Head of caudate nucleus (tissue), 42 donors: ENCODE measurements around the gene C1orf116.
A peak's percentile ranks its signal among the peaks of the same experiment; 100 is the strongest.

Source experiments
- DNase-seq, 42 donors: peaks; one replicate each; pipeline versions ENCODE4 v3.0.0 to v3.0.0-alpha.2; 2020 to 2021; ENCODE audit warnings: mixed read lengths in 7 of 42
- intact Hi-C: fragments of 100-400 bp; cut with DNase I; formaldehyde crosslinking; loops from one replicate; pipeline ENCODE4 v1.15.0; 2022

Gene C1orf116

DNA sequence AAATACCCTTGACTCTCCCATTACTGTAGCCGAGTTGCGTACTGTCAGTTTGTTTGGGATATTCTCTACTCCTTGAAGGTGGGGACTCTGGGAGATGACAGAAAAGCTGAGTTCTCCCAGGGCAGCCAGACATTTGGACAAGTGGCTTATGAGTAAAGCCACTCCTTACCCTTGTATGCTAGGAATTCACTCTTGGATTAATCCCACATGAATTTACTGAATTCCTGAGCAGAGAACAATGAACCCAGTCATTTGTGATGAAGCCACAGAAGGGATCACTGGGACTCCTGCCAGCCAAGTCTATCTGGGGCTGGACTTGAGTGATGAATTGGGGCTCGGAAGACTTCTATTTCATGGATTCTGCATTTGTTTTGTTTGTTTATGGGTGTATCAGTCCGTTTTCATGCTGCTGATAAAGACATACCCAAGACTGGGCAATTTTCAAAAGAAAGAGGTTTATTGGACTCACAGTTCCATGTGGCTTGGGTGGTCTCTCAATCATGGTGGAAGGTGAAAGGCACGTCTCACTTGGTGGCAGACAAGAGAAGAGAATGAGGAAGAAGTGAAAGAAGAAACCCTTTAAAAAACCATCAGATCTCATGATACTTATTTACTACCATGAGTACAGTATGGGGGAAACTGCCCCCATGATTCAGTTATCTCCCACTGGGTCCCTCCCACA, 25.1 kb downstream of the C1orf116 start:
- intact Hi-C loops, result no loop called here

DNA sequence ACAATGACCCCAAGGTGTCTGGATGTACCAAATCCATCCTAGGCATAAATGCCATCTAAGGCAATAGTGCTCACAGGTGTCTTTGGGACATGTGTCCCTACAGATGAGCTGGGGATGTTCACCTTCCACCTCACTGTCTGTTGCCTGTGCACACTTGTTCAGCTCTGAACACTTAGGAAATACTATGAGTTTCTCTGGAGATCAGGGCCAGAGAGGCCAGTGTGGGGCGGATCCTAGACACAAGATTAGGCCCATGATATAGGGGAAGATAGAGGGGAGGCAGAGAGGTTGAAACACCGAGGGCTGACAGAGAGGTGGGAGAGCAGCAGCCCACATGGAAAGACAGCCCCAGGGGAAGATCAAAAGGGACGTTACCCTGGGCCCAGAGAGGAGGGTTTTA, 25.6 kb downstream of the C1orf116 start:
- peak in 1 of 42 donors; percentile 26 for DNase-seq
- intact Hi-C loops, result no loop called here

More for the DNA sequence above, 25.1 kb downstream of the C1orf116 start:
- peak in 4 of 42 donors; percentile 10 to 21 (median 15) for DNase-seq

DNA sequence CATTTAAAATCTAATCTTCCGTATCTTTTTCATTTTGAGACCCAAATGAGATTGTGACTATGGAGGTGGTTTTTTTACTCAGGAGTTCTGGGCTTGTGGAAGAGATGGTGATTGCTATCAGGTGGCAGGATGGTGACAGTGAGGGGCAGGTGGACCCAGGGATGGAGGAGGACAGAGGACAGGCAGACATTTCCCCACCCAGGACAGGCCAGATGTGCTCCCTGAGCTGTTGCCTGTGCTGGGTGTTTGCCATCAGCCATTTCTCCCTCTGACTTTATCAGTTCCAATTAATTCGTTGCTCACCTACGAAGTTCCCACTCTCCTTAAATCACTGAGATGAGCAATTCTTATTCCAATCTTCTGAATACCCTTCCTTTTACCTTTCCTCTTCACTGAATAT, 26.5 kb downstream of the C1orf116 start:
- intact Hi-C loops, result no loop called here
- peak in 1 of 42 donors; percentile 34 for DNase-seq

DNA sequence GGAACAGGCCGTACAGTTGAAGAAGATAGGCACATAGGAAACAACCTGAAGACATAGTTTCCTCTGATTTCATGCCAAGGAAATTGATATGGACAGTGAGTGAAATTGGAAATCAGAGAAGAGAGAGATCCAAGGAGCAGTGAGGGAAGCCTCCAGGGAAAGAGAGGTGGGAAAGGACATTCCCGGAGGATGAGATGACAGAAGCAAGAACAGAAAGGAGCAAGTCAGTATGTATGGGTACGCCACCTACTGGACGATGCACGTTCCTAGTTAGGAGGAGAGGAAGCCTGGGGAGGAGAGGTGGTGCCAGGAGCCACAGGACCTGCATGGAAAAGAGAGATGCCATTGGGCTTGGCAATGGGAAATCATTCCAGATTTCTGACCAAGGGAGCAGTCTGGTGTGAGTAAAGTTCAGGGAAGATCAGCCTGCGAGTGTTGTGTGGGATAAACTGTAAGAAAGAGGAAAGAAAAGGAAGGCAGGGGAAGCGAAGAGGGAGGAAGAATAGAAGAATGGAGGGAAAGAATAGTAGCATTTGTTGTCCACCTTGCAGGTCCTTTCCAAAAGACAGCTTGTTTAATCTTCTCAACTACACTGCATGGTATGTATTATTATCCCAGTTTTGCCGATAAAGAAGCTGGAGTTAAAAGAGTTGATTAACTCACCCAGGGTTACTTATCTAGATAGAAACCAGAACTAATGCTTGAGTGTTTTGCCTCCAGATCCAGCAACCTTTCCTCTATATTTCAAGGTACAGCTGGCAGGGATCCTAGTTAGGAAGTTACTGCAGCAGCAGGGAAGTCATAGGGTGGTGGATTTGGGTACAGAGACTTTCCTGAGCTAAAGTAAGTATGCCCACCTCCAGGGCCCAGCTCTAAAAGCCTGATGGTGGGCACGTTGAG, 27.4 kb downstream of the C1orf116 start:
- peak in 35 of 42 donors; percentile 17 to 79 (median 48) for DNase-seq
- intact Hi-C loops, result no loop called here

DNA sequence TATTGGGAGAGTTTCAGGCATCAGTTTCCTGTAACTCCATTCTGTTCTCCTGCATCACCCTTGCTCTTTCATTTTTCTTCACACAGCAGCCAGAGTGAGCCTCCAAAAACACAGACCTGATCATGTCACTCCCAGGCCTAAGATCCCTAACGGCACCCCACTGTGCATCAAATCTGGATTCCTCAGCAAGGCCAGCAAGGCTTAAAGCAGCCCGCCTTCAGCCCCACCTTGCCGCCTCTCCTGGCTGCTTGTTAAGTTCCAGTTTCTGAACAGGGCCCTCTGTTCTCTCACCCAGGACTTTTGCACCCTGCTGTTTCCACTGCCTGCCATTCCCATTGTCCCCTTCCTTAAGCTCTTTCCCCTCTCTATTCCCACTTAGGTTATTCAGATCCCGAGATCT, 29.3 kb downstream of the C1orf116 start:
- intact Hi-C loops, result no loop called here

DNA sequence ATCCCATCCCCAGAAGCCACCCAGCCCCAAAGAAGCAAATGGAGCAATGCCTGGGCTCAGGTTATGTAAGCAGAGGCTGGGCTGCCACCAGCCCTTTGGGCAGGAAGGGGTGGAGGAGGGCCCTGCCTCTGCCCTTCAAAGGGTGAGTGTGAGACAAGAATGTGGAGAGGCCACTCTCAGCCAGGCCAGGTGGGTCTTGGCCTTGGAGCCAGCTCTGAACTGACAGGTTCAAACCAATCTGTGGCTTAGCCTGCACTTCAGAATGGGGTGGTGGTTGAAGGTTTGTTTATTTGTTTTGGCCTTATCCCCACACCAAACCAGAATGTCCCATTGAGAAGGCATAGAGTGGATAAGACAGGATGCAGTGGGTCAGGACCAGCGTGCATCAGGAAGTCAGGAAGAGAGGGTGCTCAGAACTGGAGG, 29.8 kb downstream of the C1orf116 start:
- intact Hi-C loops, result no loop called here
- DNase-seq, result no peak

More for the DNA sequence above, 29.3 kb downstream of the C1orf116 start:
- DNase-seq, result no peak

DNA sequence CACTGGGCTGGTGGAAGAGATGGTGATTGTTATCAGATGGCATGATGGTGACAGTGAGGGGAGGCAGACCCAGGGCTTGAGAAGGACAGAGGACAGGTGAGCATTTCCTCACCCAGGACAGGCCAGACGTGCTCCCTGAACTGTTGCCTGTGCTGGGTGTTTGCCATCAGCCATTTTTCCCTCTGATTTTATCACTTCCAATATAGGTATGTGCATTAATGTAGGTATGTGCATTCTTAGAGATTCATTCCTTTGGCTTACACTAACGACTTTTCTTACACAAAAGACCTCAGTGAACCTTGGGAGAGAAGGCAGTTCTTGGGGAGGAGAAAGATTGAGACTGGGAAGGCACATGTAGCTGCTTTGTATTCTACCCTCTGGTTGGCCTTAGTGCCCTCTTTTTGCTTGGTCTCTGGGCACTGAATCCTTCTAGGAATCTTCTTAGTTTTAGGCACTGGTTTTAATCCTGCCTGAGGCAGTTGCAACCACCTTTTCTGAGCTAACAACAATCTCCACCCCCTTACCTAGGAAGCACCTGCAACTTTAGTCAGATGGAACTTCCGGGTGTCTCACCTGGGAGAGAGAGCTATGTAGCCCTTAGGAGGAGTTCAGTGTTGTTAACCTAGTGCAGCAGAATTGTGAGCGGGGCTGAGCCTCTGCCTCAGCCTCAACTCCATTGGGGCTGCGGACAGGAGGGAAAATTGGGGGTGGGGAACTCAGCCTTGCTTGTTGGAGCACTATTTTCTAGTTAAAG, 30.9 kb downstream of the C1orf116 start:
- no peak for DNase-seq
- intact Hi-C loops, result no loop called here

DNA sequence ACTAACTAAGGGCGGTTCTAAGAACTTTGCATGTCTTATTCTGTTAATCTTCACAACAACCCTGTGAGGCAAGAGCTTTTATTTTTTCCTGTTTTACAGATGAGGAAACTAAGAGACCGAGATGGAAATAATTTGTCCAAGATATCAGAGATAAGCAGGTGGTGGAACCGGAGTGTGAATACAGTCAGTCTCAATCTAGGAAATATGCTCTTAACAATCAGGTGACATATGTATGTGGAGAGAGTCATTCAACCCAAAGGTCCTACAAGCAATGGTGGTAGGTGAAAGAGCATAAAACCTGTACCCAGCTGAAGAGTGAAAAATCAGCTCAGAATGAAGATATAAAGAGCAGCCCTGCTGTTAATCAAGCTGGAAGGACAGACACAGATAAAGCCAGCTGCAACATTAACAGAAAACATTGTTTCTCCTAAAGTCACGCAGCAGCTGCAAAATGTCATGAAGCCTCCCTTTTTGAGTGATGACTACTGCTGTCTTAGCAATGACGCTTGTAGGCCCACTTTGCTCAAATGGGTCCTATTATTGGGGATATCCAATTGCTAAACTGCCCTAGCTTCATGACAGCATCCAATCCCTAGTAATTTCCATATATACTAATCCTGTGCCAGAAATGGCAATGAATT, 31.8 kb downstream of the C1orf116 start:
- intact Hi-C loops, result no loop called here
- DNase-seq, result no peak

DNA sequence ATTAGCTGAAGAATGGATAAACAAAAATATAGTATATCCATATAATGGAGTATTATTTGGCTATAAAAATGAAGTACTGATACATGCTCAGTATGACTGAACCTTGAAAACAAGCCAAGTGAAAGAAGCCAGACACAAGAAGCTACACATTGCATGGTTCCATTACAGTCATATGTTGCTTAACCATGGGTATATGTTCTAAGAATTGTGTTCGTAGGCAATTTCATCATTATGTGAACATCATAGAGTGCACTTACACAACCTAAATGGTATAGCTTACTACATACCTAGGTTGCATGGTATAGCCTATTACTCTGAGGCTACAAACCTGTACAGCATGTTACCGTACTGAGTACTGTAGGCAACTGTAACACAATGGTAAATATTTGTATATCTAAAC, 33.7 kb downstream of the C1orf116 start:
- intact Hi-C loops, result no loop called here
- no peak for DNase-seq

DNA sequence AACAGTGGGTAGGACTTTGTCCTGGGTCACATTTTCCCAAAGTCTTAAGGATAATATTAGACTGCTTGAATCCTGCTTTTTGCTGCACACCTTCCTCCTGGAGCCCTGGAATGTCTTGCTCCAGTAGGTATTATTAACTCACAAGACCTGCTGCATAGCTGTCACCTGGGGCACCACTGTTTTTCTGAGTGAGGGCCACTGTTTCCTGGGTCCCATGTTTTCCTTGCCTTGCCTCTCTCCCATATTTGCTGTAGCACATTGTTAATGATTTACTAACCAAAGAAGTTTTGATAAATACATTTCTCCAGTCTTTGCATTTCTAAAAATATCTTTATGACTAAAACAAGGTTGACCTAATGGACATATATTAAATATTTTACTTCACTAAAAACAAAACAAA, 39.8 kb downstream of the C1orf116 start:
- no peak for DNase-seq
- intact Hi-C loops, result no loop called here

DNA sequence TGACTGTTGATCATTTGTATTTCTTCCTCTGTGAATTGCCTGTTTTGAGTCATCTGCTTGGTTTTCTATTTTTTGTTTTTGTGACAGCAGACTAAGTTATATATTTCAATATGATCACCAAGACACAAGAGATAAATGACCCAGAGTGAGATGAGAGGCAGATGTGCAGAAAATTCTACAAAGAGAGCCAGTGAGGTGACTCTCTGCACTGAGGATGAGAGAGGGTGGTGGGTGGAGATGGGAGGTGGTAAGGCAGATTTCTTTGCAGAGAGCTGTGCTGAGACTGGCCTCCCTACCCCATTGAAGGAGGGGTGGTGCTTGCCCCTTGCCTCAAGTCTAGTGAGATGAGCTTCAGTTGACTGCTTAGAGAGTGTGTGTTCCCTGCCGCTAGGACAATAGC, 44.7 kb downstream of the C1orf116 start:
- intact Hi-C loops, result no loop called here
- DNase-seq, result no peak

DNA sequence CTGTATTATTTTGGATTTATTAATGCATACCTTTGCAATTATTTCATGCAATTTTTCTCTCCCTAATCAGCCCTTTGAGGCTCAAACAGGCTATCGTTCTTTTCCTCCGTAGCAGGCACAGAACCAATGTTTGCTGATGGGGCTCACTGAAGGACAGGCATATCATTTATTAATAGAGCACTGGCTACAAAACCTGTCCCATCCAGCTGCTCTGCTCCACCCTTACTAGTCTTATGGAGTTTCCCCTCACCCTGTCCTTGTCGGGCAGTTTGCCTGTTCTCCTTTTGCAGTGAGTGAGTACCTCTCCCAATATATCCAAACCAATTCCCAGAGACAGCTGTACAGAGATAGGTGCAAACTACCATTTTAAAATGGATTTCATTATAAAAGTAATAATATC, 45.7 kb downstream of the C1orf116 start:
- intact Hi-C loops, result no loop called here

DNA sequence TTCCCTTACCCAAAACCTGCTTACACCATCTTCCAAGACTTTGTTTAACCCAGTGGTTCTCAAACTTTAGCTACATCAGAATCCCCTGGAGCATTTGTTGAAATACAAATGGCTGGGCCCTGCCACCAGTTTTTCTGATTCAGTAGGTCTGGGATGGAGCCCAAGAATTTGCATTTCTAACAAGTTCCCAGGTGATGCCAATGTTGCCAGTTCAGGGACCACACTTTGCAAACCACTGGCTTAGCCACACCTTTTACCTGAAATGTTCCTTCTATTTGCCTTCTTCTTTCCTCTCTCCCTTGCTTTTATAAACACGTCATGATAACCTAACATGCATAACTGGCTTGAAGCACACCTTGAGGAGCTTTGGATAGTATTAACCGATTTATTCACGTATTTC, 46.2 kb downstream of the C1orf116 start:
- intact Hi-C loops, result no loop called here
- DNase-seq, result no peak

More for the DNA sequence above, 45.7 kb downstream of the C1orf116 start:
- DNase-seq, result no peak

DNA sequence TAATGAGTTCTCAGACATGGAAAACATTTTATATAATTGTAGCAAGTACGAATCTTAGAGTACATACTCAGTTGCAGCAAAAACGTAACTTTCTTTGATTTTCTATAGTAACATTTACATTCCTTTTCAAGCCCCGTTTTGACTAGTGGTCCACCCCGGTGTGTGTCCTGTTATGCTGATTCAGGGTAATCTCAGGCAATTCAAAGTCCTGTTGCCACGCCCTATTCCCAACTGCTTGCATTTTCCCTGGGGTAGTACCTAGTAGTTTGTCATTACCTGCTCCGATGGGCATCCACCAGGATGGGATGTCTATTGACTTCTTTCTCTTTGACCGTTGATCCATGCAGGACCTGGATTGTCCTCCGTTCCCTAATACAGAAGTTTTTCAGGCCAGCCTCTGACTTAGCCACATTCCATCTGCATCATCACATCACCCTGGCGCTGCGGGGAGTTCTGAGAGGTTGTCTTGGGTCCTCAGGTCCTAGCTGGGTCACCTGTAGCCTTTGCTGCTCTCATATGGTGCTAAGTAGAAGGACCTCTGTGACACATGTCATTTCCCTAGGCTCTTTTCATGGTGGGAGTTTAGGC, 47.3 kb downstream of the C1orf116 start:
- intact Hi-C loops, result no loop called here
- DNase-seq, result no peak

DNA sequence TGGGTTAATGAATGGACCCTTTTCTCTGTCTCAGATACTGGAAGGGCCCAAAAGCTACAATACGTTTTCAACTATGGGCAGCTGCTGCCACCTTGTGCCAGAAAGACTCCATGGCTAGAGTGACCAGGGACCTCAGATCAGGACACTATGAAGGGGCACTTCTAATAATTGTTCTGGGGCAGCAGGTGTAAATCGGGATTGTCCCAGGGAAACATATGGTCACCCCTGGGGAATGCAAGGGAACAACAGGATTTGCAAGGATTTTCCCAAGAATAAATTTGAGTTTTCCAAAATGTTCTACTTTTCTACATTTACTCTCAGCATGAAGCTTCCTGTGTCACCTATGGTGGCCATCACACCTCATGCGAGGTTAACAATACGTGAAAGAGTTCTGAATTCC, 50.3 kb downstream of the C1orf116 start:
- peak in 41 of 42 donors; percentile 32 to 85 (median 66) for DNase-seq
- intact Hi-C loops, result no loop called here

DNA sequence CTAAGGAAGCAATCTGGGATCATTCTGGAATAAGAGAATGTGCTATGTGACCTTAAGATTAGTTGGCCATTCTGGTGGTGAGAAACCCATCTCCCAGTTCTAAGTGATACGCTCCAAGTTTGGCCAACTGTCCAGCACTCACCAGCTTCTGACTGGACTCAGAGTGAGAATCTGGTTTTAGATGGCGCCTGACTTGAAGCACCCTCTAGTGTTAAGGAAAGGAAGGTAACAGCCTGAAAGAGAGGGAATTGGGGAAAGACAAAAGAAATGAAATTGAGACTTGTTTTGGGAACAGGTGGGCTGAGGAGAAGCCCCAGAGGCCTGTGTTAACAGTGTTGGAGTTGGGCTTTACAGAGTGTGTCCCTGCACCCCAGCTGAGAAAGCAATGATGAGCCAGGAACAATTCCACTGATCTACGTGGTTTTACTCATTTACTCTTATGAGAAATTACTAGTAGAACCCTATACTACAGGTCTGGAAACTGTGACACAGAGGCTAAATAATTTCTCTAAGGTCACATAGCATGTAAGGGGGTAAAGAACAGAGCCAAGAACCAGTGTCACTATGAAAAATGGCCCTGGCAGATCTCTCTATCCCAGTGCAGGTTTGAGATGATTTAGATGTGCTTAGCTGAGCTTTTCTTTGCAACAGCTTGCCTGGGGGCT, 53.0 kb downstream of the C1orf116 start:
- intact Hi-C loops, result no loop called here

DNA sequence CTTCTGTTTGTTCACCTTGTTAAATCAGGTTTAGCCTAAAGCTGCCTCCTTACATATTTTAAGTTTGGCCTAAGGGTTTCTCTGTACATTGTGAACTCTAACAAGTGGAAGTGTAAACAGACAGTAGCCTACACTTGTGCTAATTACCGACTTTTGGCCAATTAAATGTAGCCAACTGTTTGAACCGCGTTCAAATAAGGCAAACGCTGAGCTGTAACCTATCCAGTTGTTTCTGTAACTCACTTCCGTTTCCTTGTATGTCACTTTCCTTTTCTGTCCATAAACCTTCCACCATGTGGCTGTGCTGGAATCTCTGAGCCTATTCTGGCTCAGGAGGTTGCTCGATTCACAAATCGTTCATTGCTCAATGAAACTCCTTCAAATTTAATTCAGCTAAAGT, 54.3 kb downstream of the C1orf116 start:
- DNase-seq, result no peak
- intact Hi-C loops, result no loop called here

More for the DNA sequence above, 53.0 kb downstream of the C1orf116 start:
- no peak for DNase-seq

DNA sequence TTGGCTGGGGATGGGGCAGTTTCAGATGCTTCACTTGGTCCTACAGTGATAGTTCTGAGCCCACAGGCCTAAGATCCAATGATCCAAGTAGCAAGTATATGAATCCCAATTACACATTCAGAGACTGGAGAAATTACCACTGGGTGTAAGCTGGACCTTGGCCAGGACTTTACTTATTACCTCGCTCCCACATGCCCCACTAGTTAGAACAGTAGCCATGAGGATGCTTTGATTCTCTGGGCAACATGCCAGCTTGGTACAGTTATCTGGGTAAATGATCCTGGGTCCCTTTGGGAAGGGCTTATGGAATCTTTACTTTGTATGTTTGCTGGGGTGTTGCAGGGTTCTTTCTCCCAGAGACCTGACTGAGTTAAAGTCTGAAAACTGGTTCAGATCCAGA, 57.2 kb downstream of the C1orf116 start:
- DNase-seq, result no peak
- intact Hi-C loops, result no loop called here
